CD14-positive monocyte (primary cell): ENCODE data around the gene MYOC. TPM values are rescaled to one million over a fixed set of nuclear protein-coding genes. Genes with fewer than 3 reads are reported as not detected.
"Not testable (repeated sequence)": the region's sequence is repeated elsewhere in the genome, so short reads cannot be mapped to it uniquely, and the experiment has no call there.

Experiments
- DNase-seq, 3 donors: peaks; one replicate each; pipeline ENCODE4 v3.0.0-alpha.2; 2011 to 2022
- H2AFZ ChIP-seq: 2 replicates; pipeline ENCODE4 v1.6.0; 2012; ENCODE audit warnings: mild to moderate bottlenecking, low read depth, low read length, inconsistent platforms; ENCODE audit not compliant: insufficient read depth, poor library complexity, severe bottlenecking
- H3K27ac ChIP-seq, 2 donors: 1 replicate in 1 of 2; 2 replicates in 1 of 2; pipeline ENCODE4 v1.5.1; 2012 to 2013; ENCODE audit warnings: low read length in 2 of 2, control low read depth in 1 of 2, inconsistent platforms in 1 of 2, low read depth in 1 of 2, mild to moderate bottlenecking in 1 of 2
- H3K27me3 ChIP-seq, 2 donors: one replicate each; pipeline versions ENCODE4 v1.6.0 to v1.6.1; 2011 to 2013; ENCODE audit warnings: low read length in 2 of 2; ENCODE audit not compliant: control insufficient read depth in 2 of 2, insufficient read depth in 2 of 2
- H3K36me3 ChIP-seq, 2 donors: replicated peaks in 1 of 2; 1 replicate in 1 of 2; 2 replicates in 1 of 2; pipeline versions ENCODE4 v1.5.1 to v1.6.1; 2012 to 2013; ENCODE audit warnings: low read length in 2 of 2, control low read depth in 1 of 2, inconsistent platforms in 1 of 2, mild to moderate bottlenecking in 1 of 2; ENCODE audit not compliant: insufficient read depth in 2 of 2, control insufficient read depth in 1 of 2
- H3K4me1 ChIP-seq, 2 donors: 1 replicate in 1 of 2; 2 replicates in 1 of 2; pipeline versions ENCODE4 v1.5.1 to v1.6.1; 2012 to 2013; ENCODE audit warnings: low read length in 2 of 2, control low read depth in 1 of 2, inconsistent platforms in 1 of 2, mild to moderate bottlenecking in 1 of 2, moderate library complexity in 1 of 2; ENCODE audit not compliant: insufficient read depth in 2 of 2, control insufficient read depth in 1 of 2
- H3K4me2 ChIP-seq: replicated peaks from 2 replicates; pipeline ENCODE3; 2012; ENCODE audit warnings: low read length, moderate library complexity, mild to moderate bottlenecking; ENCODE audit not compliant: poor library complexity, severe bottlenecking; ENCODE audit errors: extremely low read depth
- H3K4me3 ChIP-seq, 3 experiments: fragments of 200-600 bp in 1 of 3; sonication (generic) in 1 of 3; replicated peaks in 1 of 3; 1 replicate in 2 of 3; 2 replicates in 1 of 3; pipeline ENCODE4 v1.5.1; 2011 to 2013; ENCODE audit warnings: low read length in 3 of 3, mild to moderate bottlenecking in 3 of 3, control low read depth in 2 of 3, low read depth in 2 of 3, inconsistent platforms in 1 of 3, moderate library complexity in 1 of 3
- H3K79me2 ChIP-seq: 2 replicates; pipeline ENCODE4 v1.6.0; 2012; ENCODE audit warnings: mild to moderate bottlenecking, control low read depth, inconsistent platforms, low read length, moderate library complexity; ENCODE audit not compliant: insufficient read depth
- H3K9ac ChIP-seq: 2 replicates; pipeline ENCODE4 v1.6.0; 2017; ENCODE audit warnings: low read length, mild to moderate bottlenecking; ENCODE audit not compliant: insufficient read depth, poor library complexity, severe bottlenecking
- H3K9me3 ChIP-seq, 2 donors: replicated peaks in 1 of 2; 1 replicate in 1 of 2; 2 replicates in 1 of 2; pipeline versions ENCODE4 v1.5.1 to v1.6.1; 2012 to 2013; ENCODE audit warnings: low read length in 2 of 2, control low read depth in 1 of 2; ENCODE audit not compliant: control insufficient read depth in 1 of 2, insufficient read depth in 1 of 2
- H4K20me1 ChIP-seq: 2 replicates; pipeline ENCODE4 v1.6.0; 2012; ENCODE audit warnings: mild to moderate bottlenecking, low read length, control low read depth, moderate library complexity; ENCODE audit not compliant: insufficient read depth
- H3K27ac Mint-ChIP-seq, 7 donors: one replicate each; pipeline ENCODE4 v1.8.0; 2020; ENCODE audit warnings: mild to moderate bottlenecking in 7 of 7, mixed read lengths in 7 of 7, moderate library complexity in 6 of 7, inconsistent platforms in 2 of 7
- H3K27me3 Mint-ChIP-seq, 3 donors: one replicate each; pipeline ENCODE4 v1.8.0; 2021 to 2022; ENCODE audit warnings: low read depth in 3 of 3, mild to moderate bottlenecking in 3 of 3, mixed read lengths in 3 of 3, moderate library complexity in 3 of 3, inconsistent platforms in 1 of 3
- H3K36me3 Mint-ChIP-seq, 2 donors: one replicate each; pipeline ENCODE4 v1.8.0; 2020; ENCODE audit warnings: mixed read lengths in 2 of 2, inconsistent platforms in 1 of 2, mild to moderate bottlenecking in 1 of 2
- H3K4me1 Mint-ChIP-seq: one replicate; pipeline ENCODE4 v1.8.0; 2020; ENCODE audit warnings: mild to moderate bottlenecking, mixed read lengths
- H3K4me3 Mint-ChIP-seq, 2 donors: one replicate each; pipeline ENCODE4 v1.8.0; 2020; ENCODE audit warnings: mild to moderate bottlenecking in 2 of 2, mixed read lengths in 2 of 2, moderate library complexity in 1 of 2
- H3K9me3 Mint-ChIP-seq, 7 donors: one replicate each; pipeline ENCODE4 v1.8.0; 2020 to 2022; ENCODE audit warnings: mixed read lengths in 7 of 7, mild to moderate bottlenecking in 6 of 7, moderate library complexity in 6 of 7, inconsistent platforms in 2 of 7
- WGBS: methylation state at CpG from one replicate; pipeline ENCODE4 v1.1.5; 2013; ENCODE audit warnings: missing lambda C conversion rate; ENCODE audit not compliant: insufficient coverage; 5-methylcytosine and 5-hydroxymethylcytosine counted together
- intact Hi-C, 2 donors: fragments of 100-400 bp; cut with micrococcal nuclease; formaldehyde crosslinking; loops; one replicate each; pipeline versions ENCODE4 v1.15.0 to v1.15.1; 2023
- polyA plus RNA-seq, 3 donors: library from polyadenylated mRNA; depleted of rRNA in 1 of 3; unstranded in 2 of 3; stranded (reverse) in 1 of 3; fragments of 300-500 nt in 2 of 3; fragments of >200 nt in 1 of 3; fragmentation: Illumina TruSeq in 2 of 3; gene quantifications; 1 replicate in 2 of 3; 2 replicates in 1 of 3; pipeline ENCODE4 v1.2.3, GENCODE V29; 2012 to 2021
- TF ChIP-seq, protein P1 (sequence below): fragments of 200-600 bp; IDR thresholded peaks from one replicate; pipeline ENCODE4 v1.8.0; 2022; ENCODE audit warnings: antibody characterized with exemption, mild to moderate bottlenecking

MYOC gene
- polyA plus RNA-seq, 3 donors, result not detected

DNA sequence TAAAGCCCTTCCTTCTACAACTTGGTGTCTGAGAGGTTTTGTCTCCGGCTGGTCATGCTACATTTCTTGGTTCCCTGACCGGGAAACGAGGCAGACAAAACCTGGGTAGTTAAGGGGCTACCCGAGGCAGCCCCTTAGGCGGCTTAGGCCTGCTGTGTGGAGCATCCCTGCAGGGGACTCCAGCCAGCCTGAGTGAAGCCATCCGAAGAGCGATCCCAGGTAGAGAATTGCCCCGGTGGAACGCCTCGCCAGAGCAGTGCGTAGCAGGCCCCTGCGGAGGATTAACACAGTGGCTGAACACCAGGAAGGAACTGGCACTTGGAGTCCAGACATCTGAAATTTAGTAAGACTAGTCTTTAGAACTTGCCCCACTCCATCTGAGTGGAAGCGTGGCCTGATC, 51.6 kb downstream of the MYOC start:
- Histone ChIP-seq H3K79me2 (no peaks in the 10 kb centered on the region), H3K4me2 (no peak overlapping the region), H3K4me3 (no peak overlapping the region), H4K20me1 (no peaks in the 10 kb centered on the region), H3K36me3 (no peaks in the 10 kb centered on the region), H3K9ac (no peak overlapping the region), H3K9me3 (no peaks in the 10 kb centered on the region), H3K27ac (no peak overlapping the region), H3K27me3 (no peaks in the 10 kb centered on the region), H2AFZ (no peak overlapping the region), H3K4me1 (peaks cover 13 to 19% of the 10 kb centered on the region in 2 donors)
- Mint-ChIP-seq H3K27me3 (no peaks in the 10 kb centered on the region), H3K27ac (peak overlapping the region in 2 of 7 donors; percentile 20 to 57), H3K4me3 (no peak overlapping the region), H3K36me3 (no peaks in the 10 kb centered on the region), H3K4me1 (peaks cover 23% of the 10 kb centered on the region), H3K9me3 (peaks cover 0 to 3% (median 2%) of the 10 kb centered on the region in 7 donors)
- no peak for DNase-seq
- TF ChIP-seq, protein P1, sequence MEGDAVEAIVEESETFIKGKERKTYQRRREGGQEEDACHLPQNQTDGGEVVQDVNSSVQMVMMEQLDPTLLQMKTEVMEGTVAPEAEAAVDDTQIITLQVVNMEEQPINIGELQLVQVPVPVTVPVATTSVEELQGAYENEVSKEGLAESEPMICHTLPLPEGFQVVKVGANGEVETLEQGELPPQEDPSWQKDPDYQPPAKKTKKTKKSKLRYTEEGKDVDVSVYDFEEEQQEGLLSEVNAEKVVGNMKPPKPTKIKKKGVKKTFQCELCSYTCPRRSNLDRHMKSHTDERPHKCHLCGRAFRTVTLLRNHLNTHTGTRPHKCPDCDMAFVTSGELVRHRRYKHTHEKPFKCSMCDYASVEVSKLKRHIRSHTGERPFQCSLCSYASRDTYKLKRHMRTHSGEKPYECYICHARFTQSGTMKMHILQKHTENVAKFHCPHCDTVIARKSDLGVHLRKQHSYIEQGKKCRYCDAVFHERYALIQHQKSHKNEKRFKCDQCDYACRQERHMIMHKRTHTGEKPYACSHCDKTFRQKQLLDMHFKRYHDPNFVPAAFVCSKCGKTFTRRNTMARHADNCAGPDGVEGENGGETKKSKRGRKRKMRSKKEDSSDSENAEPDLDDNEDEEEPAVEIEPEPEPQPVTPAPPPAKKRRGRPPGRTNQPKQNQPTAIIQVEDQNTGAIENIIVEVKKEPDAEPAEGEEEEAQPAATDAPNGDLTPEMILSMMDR, result no peak
- intact Hi-C loops, result no loop called here
- 98% methylated on average over 10 of the region's 13 CpGs for WGBS

DNA sequence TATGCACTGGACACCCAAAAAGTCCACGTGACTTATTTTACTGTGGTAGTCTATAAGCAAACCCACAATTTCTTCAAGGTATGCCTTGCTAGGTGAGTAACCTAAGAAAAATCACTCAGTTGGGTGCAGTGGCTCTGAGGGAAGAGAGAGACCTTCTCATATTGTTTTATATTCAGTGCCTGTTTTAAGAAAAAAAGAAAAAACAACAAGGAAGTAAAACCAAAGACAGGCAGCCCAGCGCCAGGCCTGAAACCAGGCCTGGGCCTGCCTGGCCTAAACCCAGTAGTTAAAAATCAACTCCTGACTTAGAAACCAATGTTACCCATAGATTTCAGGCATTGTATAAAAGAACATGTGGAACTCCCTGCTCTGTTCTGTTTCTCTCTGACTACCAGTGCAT, 52.2 kb downstream of the MYOC start:
- H3K9me3 Mint-ChIP-seq, H3K27me3 ChIP-seq, intact Hi-C loops, H3K27ac ChIP-seq, H3K4me3 ChIP-seq, H2AFZ ChIP-seq, H3K27me3 Mint-ChIP-seq, H3K36me3 ChIP-seq, H3K4me2 ChIP-seq, H3K9me3 ChIP-seq, H3K4me3 Mint-ChIP-seq, DNase-seq, H3K36me3 Mint-ChIP-seq, H3K9ac ChIP-seq, H3K79me2 ChIP-seq, H4K20me1 ChIP-seq: not testable (repeated sequence)
- no CpG with 5 or more reads among the region's 2 CpGs for WGBS
- Mint-ChIP-seq H3K4me1 (peaks cover 27% of the 10 kb centered on the region), H3K27ac (peak overlapping the region in 1 of 7 donors; percentile 57)
- H3K4me1 ChIP-seq, result peaks cover 13 to 19% of the 10 kb centered on the region in 2 donors
